Hippocampal formation (tissue), 2 donors: Measurements from ENCODE around the gene MLIP.
"Not testable (repeated sequence)": the region's sequence is repeated elsewhere in the genome, so short reads cannot be mapped to it uniquely, and the experiment has no call there.

Experiments used
- DNase-seq, 2 donors: peaks; one replicate each; lab custom pipeline; 2025; lab: John Stamatoyannopoulos, UW

The MLIP gene

DNA sequence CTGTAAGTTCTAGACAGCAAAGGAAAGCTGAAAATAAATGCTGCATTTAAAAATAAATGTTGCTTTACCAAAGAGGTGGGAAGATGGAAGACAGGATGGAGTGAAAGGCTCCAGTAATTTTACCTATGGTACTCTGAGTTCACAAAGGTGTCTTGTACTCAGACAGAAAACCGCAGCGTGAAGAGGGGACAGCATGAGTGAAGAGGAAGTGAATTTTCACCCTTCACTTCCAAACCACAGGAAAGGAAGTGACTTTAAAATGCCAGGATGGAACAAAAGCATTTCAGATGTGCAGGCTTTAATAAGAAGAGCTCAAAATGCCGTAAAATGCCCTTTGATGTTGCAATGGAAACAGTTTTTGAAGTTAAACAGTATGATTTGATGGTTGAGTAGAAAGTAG lies 105.8 kb downstream of the MLIP start:
- no peak for DNase-seq

DNA sequence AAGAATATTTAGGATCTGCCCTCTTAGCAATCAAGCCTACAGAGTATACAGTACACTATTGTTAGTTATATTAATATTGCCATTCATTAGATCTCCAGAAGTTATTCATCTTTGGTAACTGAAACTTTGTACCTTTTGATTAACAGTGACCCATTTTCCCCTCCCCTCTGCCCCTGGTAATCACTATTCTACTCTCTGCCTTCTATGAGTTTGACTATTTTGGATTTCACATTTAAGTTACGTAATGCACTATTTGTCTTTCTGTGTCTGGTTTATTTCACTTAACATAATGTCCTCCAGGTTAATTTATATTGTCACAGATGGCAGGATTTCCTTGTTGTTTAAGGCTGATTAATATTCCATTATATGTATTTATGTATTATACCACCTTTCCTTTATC lies 111.0 kb downstream of the MLIP start:
- no peak for DNase-seq

DNA sequence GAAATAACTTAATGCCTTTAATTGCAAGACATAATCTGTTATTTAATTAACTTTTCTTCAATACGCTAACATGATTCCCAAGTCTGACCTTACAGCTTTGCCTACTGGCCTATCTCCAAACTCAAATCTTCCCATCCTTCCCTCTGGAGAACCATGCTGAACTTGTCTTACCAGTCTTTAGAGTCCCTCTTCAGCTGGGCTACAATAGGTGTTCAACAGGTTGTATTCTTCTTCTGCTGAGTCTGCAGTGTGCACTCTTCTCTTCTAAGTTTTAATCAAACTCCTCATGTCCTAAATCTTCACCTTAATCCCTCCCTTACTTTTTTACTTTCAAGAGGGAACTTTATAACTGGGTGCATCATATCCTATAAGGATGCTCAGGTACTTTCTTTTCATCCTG lies 121.5 kb downstream of the MLIP start:
- no peak for DNase-seq

DNA sequence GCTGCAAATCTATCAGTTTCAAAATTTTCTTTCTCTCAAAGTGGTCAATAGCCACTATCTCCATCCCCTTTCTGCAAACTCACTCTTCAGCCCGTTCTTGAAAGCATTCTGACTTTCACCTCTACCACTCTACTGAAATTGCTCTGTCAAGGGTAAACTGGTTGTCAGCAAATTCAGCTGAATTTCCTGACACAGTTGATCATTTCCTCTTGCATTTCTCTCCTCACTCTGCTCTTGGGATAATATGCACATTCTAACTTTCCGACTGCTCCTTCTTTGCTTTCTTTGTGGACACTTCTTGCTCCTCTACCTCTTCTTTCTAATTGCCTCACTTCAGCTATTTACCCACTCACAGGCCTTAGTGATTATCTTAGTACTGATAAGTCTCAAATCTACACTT lies 123.3 kb downstream of the MLIP start:
- no peak for DNase-seq

DNA sequence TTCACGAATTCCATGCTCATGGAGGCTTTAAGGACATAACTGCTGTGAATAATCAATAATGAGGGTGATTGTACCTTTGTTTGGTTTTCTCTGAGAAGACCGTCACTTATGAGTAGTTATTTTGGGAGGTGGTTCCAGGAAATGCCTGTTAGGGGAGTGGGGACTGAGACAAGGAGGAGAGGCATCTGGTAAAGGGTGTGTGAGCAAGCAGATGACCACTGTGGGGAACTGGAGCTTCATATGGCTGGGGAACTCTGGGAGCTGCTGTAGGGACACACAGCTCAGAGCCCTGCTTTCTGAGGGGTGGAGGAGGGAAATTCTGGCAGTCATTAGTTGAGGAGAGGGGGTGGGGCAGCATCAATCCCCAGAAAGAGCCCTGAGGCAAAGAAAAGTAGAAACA lies 125.7 kb downstream of the MLIP start:
- no peak for DNase-seq

DNA sequence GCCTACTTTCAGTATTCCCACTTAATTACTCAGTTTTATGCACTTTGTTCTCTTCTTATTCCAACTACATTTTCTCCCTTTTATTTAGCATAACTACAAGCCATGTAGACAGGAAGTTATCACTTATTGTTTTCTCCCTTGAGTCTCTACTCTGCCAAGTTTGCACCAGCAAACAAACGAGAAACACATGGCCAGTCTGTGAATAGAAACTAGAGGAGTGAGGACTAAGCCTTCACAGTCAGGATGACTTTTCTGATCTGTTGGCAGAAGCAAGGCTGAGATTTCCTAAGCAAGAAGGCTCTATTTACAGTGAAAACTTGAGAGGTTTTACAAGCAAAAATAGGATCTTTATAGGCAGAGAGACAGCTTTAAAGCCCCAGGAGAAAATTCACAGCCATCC lies 127.2 kb downstream of the MLIP start:
- no peak for DNase-seq

DNA sequence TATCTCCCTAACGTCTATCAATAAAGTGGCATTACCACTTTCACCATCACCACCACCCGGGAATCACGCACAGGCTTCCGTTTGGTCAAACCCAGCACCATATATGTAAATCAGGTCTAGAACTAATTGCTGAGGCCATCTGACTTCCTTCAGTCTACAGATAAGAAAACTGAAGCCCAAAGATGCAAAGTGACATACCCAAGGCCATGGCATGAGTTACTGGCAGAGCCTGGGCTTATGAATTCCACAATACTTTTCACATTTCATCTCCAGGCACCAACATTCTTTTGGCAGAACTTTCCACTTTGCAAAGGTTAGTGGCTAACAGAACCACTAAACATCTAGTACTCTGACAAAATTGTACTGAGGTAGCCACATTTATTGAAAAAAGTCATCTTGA lies 132.5 kb downstream of the MLIP start:
- DNase-seq: no peak

DNA sequence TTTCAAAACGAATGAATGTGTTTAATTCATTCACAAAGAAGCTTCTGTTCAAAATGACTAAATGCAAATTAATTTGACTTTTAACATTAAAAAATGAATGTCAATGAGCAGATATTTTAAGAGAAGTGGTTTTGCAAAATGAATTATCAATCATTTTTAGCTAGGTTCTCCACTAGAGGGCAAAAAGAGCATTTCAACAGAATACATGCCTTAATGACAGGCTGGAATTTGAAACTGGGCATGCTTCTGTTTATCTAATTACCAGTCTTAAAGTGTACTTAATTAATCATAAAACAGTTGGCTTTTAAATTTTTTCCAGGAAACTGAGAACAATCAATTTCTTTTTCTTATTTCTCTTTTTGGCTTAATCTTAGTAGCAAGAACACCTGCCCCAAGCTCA lies 133.2 kb downstream of the MLIP start:
- no peak for DNase-seq

DNA sequence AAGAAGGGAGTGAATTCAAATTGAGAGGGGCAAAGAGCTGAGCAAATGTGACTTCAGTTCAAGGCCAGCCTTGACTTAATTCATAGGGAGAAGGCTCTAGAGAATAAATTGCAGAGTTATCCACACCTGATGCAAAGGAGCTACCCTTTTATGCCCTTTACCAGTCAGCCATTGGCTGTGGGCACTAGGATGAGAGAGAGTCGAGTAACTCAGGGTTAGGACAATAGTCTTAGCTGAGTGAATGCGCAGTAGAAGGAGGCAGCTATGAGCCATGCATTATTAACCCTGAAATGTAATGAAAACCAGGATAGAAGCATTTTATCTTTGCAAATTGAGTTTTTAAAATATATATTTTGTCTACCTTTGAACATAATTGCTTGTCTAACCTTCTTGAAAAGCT lies 134.0 kb downstream of the MLIP start:
- no peak for DNase-seq

DNA sequence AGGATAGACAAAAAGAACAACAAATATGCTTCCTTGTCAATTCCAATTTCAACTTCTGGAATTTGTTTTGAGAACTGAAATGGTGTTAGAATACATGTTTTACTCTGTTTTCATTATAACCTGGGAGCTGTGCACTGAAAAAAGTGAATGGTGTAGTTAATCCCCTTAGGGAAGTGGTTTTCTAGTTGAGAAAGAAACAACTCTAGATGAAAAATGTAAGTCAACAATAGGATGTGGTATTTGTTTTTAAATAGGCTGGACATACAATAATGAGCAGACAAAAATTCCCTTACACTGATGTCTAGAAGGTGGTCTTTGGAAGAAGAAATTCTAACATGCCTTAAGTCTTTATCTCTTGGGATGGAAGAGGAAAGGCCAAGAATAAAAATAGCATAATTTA lies 137.1 kb downstream of the MLIP start:
- DNase-seq: no peak

DNA sequence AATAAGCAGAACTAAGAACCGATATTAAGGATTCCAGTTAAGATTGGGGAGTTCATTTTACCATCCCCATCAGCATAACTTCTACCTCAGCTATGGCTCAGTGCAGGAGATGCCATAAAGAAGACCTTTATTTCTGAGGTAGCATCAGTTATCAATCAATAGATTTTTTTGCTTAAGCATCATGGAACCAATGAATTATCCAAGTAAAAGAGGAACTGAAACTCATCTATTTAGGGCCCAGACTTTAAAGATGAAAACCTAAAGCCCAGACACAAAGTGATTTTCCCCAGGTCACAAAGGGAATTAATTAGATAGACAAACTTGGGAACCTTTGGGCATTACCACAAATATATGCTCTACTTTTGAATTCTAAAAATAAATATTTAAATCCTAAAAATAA lies 137.8 kb downstream of the MLIP start:
- DNase-seq: no peak

DNA sequence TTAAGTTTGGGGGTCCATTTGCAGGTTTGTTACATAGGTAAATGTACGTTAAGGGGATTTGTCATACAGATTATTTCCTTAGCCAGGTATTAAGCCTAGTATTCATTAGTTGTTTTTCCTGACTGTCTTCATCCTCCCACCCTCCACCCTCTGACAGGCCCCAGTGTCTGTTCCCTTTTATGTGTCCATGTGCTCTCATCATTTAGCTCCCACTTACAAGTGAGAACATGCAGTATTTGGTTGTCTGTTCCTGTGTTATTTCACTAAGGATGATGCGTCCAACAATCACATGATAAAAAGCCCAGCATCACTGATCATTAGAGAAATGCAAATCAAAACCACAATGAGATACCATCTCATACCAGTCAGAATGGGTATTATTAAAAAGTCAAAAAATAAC lies 138.6 kb downstream of the MLIP start:
- not testable (repeated sequence) for DNase-seq

DNA sequence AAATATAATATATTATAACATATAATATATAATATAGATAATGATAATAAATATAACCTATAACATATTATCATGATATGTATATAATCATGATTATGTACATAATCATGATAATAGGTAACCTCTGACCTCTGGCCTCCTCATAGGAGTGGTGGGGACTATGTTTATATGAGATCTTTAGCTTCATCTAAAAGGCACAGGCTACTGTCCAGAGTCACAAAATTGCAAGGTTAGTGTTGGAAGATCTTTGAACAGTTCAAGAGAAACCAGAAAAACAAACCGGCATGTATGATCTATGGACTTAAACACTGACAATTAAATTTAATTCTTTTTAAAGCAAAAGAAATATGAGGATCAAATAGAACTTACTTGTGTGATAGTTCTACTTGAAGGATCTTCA lies 141.3 kb downstream of the MLIP start:
- DNase-seq: no peak

DNA sequence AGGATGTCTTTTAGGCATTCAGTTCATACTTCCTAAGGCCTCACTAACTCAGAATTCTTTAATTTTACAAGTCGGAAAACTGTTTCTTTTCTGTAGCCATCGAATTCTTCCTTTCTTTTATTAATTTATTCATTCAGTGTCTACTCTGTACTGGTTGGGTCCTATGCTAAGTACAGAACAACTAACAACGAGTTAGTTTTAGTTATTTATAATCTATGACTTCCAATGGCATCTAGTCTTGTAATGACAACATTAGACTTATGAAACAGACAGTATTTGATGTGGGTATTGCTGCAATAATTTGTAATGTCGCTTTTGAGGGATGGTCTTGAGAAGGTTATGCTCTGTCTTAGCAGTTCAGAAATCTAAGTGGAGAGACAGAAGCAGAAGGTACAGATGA lies 141.7 kb downstream of the MLIP start:
- DNase-seq: no peak

DNA sequence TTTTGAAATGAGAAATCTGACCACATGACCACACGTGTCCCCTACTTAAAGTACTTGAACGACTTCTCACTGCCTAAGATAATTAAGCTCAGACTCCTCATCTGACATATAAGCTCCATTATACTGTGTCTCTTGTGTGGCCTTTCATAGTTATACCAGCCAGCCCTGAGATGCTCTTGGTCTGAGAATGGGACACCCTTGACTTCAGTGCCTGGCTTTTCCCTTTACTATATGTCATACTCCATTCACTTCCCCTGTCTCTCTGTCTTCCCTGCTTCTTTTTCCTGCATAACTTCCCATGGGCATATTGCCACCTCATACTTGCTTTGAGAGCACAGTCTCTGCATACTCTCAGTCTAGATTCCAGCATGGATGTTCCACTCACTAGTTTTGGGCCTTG lies 143.6 kb downstream of the MLIP start:
- no peak for DNase-seq

DNA sequence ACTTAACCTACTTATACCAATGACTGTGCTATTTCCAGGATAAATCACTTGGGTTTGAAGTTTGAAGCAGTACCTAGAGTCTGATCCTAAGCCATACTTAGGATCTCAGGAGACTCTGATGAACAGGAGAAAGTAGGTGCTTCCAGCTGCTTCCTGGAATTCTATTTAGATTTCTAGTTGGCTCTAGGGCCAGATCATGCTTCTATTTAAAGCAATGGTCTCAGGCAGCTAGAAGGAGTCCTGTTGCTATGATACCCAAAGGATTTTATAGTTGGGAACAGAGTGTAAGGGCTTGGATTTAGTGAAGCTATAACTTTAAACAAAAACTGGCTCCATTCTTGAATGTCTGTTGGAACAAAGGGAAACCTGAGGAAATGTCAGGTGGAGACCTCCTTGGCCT lies 144.6 kb downstream of the MLIP start:
- peak in 1 of 2 donors; percentile 39 for DNase-seq

DNA sequence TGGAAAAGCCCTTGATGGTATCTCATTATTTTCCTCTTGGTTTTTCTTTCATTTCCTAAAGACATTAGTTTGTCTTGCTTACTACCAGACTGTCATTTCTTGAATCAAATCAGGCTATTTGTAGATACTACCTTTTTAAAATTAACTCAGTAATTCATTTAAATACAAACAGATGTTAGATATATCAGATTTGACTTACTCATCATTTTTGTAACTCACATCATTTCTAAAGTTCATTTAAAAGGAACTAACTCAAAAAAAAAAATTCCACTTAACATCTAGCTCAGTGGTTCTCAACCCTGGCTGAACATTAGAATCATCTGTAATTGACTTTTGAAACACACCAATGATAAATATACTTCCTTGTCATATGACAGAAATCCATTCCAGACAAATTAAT lies 148.8 kb downstream of the MLIP start:
- DNase-seq: no peak

DNA sequence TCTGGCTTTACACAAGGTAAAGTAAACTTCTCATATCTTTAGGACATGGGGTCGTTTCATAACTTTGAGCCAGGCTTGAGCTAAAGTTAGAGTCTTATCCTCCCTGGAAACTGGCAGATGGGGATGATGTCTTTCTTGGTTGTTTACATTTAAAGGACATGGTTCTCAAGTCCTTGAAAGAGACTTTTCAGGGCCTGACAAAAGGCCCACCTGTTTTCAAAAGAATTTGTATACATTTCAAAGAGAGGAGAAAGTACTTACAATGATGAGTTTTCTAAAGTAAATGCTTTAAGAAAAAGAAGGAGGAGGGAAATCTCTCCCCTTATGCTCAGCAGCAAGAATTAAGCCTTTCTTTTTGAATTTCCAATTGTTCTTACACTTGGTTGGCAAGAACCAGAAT lies 151.3 kb downstream of the MLIP start:
- DNase-seq: no peak

DNA sequence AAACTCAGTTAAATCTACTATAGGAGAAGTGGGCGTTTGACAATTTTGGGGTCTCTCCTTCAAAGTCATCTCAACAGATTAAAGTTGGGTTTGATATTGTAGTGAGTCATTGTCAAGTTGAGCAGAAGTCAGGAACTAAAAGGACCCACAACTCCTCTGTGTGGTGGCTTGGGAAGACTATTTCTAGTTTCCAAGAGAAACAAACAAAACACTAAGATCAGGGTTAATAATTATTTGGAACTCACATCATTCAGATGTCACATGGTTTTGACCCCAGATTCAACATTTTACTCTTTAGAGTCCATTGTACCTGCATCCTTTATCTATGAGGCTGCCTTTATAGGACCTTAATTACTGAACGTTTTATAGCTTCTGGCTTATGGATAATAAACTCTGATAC lies 151.7 kb downstream of the MLIP start:
- no peak for DNase-seq

DNA sequence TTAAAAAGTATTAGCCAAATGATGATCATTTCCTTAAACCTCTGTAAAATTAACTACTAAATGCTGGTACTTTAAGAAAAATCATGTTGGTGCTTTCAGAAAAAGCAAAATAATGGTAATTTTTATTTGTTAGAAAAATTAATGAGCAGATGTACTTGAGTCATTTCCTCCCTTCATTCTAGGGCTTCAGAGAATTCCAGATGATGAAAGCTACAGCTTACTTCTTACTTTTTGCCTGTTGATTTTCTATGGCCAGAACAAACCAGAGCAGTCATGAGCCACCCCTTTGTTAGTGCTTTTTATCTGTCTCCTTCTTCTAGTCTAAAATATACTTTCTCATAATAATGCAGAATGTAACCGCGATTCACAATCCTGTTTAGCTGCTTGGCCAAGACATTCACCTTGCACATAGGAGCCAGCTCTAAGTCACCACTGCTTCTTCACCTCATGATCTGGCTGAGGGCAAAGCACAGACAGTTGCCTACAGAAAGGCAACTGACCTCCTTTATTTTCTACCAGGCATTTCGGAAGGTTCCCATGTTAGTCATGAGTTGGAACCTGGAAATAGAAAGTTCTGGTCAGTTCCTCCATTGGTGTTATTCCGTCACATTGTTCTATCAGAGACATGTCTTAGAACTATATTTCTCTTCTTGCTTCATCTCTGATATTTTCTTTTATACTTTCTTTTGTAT lies 153.5 kb downstream of the MLIP start:
- no peak for DNase-seq

DNA sequence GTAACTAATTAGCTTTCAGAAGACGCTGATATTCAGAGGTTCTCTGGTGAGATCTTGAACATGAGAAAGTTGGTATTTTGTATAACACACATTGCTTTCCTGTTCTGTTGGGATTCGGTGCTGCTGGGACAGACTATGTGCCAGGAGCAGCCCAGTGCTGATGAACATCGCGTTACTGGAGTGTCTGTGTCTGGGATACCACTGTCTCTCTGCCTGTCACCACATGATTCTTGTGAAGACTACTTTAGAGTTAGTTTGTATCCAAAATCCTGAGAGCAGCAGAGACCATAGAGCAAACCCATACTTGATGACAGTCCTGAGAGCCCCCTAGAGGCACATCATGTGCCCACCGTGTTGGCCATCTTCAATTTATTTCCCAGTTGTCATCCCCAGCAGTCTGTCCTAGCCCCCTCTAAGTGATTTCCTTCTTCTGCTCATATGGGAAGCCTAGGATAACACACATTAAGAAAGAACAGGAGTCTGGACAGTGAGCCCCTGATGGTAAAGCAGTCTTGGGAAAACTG lies 155.2 kb downstream of the MLIP start:
- no peak for DNase-seq

DNA sequence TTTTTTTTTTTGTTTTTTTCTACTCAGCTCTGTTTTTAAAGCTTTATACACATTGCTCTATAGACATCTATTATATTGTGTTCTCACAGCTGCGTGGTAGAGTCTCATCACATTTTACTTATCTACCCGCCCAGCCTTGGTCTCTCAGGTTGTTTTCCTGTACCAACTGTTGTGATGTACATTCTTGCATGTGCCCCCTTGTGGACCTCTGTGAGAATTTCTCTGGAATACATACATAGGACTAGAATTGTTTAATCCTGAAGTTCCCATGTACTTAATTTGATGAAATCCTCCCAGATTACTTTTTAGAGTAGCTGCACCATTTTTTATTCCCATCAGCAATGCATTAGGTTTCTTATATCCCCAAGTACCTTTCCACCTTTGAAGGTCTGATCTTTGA lies 156.6 kb downstream of the MLIP start:
- no peak for DNase-seq

DNA sequence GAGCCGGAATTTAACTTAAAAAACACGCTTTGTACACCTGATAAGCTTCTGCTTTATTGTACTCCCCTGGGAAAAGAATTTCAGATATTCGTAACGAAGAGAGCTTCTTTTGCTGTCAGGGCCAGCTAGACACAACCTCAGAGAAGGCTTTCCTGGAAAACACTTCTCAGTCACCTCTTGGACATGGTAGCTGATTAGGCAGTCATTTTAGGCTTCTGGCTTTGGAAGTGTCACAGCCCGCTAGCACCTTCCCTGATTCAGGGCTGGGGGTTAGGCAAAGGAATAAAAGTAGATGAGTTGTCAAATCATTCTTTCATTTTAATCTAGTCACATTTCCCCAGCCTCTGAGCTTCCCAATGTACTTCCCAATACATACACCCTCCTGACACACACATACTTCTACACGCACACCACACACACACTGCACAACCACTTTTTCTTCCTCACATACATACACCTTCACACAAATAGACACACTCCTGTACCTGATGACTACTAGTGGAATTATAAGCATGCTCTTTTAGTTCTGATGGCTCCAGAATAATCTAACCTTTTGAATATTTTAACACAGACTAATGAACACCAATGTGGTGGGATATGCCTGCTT lies 162.1 kb downstream of the MLIP start:
- DNase-seq: no peak

DNA sequence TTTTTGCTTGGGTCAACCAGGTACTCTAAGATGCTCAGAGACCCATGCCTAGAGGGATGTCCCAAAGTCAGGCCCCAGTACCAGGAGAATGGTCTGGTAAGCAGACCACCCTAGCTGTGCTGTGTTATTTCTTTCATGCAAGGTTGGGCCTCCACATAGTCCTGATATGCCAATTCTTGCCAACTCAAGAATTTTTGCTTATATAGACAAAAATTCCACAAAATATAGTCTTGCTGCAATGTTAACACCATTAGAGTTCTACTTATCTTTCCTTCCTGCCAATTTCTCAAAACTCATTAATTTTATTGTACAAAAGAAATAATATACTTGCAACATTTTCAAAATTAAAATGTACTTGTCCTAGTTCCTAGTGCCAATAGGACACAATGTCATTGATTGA lies 163.1 kb downstream of the MLIP start:
- DNase-seq: no peak
